Measurements from ENCODE around the gene TINCR. TPM values are rescaled to one million over a fixed set of nuclear protein-coding genes. Genes with fewer than 3 reads are reported as not detected.
"Not testable (repeated sequence)": the region's sequence is repeated elsewhere in the genome, so short reads cannot be mapped to it uniquely, and the experiment has no call there.

Gene TINCR
- not detected in 2 replicates for total RNA-seq (2014; rRNA removed; shearing (Covaris generic))

- no peak for DNase-seq (ENCODE audit: low spot score)
- in situ Hi-C loops (cut with HindIII; ENCODE audit: low sequenced_read_pairs) = no loop called here
Measured at GRCh38 chr19:5567360-5567969, at the start of gene TINCR. TSS of gene TINCR (minus strand) at chr19:5567953.

- DNase-seq (ENCODE audit: low spot score) = no peak
- in situ Hi-C loops (cut with HindIII; ENCODE audit: low sequenced_read_pairs) = no loop called here
Measured at GRCh38 chr19:5617080-5617479, 49.3 kb upstream of the TINCR start.

GRCh38 chr19:5615756-5616327 is 48.1 kb upstream of the TINCR start:
- in situ Hi-C loops (cut with HindIII; ENCODE audit: low sequenced_read_pairs) = no loop called here
- no peak for DNase-seq (ENCODE audit: low spot score)

GRCh38 chr19:5612891-5613865 is 45.4 kb upstream of the TINCR start:
- in situ Hi-C loops (cut with HindIII; ENCODE audit: low sequenced_read_pairs) = no loop called here
- DNase-seq (ENCODE audit: low spot score) = no peak

GRCh38 chr19:5609881-5610448 is 42.2 kb upstream of the TINCR start:
- in situ Hi-C loops (cut with HindIII; ENCODE audit: low sequenced_read_pairs) = no loop called here
- no peak for DNase-seq (ENCODE audit: low spot score)

- in situ Hi-C loops (cut with HindIII; ENCODE audit: low sequenced_read_pairs); DNase-seq (ENCODE audit: low spot score): not testable (repeated sequence)
Measured at GRCh38 chr19:5608766-5609165, 41.0 kb upstream of the TINCR start.

- DNase-seq (ENCODE audit: low spot score) = no peak
- in situ Hi-C loops (cut with HindIII; ENCODE audit: low sequenced_read_pairs) = no loop called here
Measured at GRCh38 chr19:5608291-5608690, 40.5 kb upstream of the TINCR start.

- in situ Hi-C loops (cut with HindIII; ENCODE audit: low sequenced_read_pairs) = no loop called here
- no peak for DNase-seq (ENCODE audit: low spot score)
Measured at GRCh38 chr19:5607318-5608275, 39.8 kb upstream of the TINCR start.

- no peak for DNase-seq (ENCODE audit: low spot score)
- in situ Hi-C loops (cut with HindIII; ENCODE audit: low sequenced_read_pairs) = no loop called here
Measured at GRCh38 chr19:5605362-5605761, 37.6 kb upstream of the TINCR start.

GRCh38 chr19:5603626-5604025 is 35.9 kb upstream of the TINCR start:
- no peak for DNase-seq (ENCODE audit: low spot score)
- in situ Hi-C loops (cut with HindIII; ENCODE audit: low sequenced_read_pairs) = loop anchor here (5.0 kb wide), 1 partner anchor 64 kb away; no protein-coding TSS in a partner anchor

- no peak for DNase-seq (ENCODE audit: low spot score)
- in situ Hi-C loops (cut with HindIII; ENCODE audit: low sequenced_read_pairs) = loop anchor here (5.0 kb wide), 1 partner anchor 67 kb away; no protein-coding TSS in a partner anchor
Measured at GRCh38 chr19:5600797-5601196, 33.0 kb upstream of the TINCR start.

GRCh38 chr19:5595745-5596144 is 28.0 kb upstream of the TINCR start:
- DNase-seq (ENCODE audit: low spot score) = no peak
- in situ Hi-C loops (cut with HindIII; ENCODE audit: low sequenced_read_pairs) = no loop called here

GRCh38 chr19:5595129-5595528 is 27.4 kb upstream of the TINCR start:
- DNase-seq (ENCODE audit: low spot score) = no peak
- in situ Hi-C loops (cut with HindIII; ENCODE audit: low sequenced_read_pairs) = no loop called here

- in situ Hi-C loops (cut with HindIII; ENCODE audit: low sequenced_read_pairs) = no loop called here
- no peak for DNase-seq (ENCODE audit: low spot score)
Measured at GRCh38 chr19:5594521-5594950, 26.8 kb upstream of the TINCR start.

- no peak for DNase-seq (ENCODE audit: low spot score)
- in situ Hi-C loops (cut with HindIII; ENCODE audit: low sequenced_read_pairs) = no loop called here
Measured at GRCh38 chr19:5593343-5594255, 25.8 kb upstream of the TINCR start.

- in situ Hi-C loops (cut with HindIII; ENCODE audit: low sequenced_read_pairs) = no loop called here
- no peak for DNase-seq (ENCODE audit: low spot score)
Measured at GRCh38 chr19:5592531-5593342, 25.0 kb upstream of the TINCR start.

GRCh38 chr19:5591476-5591875 is 23.7 kb upstream of the TINCR start:
- DNase-seq (ENCODE audit: low spot score) = no peak
- in situ Hi-C loops (cut with HindIII; ENCODE audit: low sequenced_read_pairs) = no loop called here
